PC-3 (cell line): ENCODE measurements around the gene SRGAP3.

Source experiments
- CTCF ChIP-seq: fragments of 300-600 bp; sonication (generic); conservative IDR thresholded peaks from 2 replicates; pipeline ENCODE4 v1.5.1; 2017; ENCODE audit warnings: antibody characterized with exemption, low read depth, mild to moderate bottlenecking, low read length
- EZH2 ChIP-seq: fragments of 300-600 bp; sonication (generic); IDR thresholded peaks from one replicate; pipeline ENCODE4 v1.6.1; 2017; ENCODE audit warnings: antibody characterized with exemption, mild to moderate bottlenecking, low read length; ENCODE audit not compliant: unreplicated experiment
- EZH2phosphoT487 ChIP-seq: fragments of 300-600 bp; sonication (generic); IDR thresholded peaks from 2 replicates; pipeline ENCODE4 v1.6.1; 2018; ENCODE audit warnings: mild to moderate bottlenecking, antibody characterized with exemption, low read length, borderline replicate concordance

GRCh38 chr3:9230596-9230995, 18.9 kb downstream of the SRGAP3 start:
- no peak for TF ChIP-seq EZH2
- TF ChIP-seq CTCF: no peak
- TF ChIP-seq EZH2phosphoT487: no peak
